T-helper 2 cell (primary cell): Measurements from ENCODE around the gene INHBA.

Experiments
- DNase-seq, 5 experiments: peaks; one replicate each; pipeline versions ENCODE4 v3.0.0 to v3.0.0-alpha.2; 2012 to 2022

INHBA gene

DNA sequence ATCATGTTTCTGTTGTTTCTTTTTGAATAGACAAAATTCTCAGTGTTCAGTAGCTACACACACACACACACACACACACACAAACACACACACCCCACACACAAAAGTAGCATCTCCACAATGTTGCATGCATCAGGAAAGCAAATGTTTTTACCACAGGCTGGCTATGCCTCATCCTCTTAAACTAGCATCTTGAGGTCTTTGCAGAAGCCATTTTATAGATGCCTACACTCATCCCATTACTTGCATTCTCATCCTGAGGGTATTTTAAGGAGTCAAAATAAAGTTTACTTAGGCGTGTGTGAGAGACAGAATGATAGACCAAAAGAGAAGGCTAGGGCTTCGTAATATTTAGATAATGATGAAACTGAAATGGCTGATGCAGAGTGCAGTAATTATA lies 7.9 kb upstream of the INHBA start:
- no peak for DNase-seq

DNA sequence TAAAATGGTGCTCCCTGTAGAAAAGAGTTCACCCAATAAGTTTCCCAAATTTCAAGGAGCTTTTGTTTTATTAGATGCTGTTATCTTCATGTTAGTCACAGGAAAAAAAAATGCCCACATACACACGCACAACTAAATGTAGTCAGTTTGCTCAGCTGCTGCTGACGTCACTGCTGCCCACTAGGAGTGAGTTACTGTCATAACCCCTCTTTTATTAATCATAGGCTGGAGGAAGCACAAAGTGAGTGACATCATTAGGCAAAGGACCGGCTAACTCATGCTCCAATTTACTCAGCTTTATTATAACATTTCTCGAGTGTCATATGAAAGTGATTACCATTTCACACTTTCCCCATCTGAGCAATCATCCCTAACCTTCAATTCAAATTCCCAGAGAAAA lies 6.7 kb upstream of the INHBA start:
- DNase-seq = no peak

DNA sequence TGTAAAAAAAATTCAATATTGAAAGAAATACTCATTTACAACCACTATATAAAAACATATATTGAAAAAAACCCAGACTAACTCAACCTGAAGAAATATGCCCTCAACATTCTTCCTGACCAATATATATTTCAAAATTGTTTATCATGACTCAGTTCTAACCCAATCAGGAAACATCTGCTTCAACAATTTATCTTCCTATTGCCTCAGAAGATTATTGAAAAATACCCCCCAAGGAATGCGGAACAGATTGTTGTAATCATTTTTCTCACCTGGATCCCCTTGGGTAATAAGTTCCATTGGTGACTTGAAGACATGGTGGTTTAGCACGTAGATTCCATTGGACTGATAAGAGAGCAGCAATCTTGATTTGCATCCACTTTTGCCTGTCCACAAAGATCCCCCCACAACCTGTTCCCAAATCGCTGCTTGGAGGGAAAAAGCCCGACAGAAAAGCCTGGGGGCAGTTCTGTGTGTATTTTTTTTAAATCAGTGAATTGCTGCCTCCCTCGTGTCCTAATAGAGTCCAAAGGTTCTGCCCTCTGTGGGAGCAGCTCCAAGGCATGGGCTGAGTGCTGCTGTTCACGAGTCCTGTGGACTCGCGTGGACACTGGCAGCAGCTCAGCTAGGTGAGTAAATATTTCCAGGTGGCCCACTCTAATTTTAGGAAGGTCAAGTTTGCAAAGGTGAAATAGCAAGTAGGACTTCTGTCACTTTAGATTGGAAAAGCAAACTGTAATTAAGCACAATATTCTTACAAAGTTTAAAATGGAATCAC lies 5.9 kb upstream of the INHBA start:
- no peak for DNase-seq

DNA sequence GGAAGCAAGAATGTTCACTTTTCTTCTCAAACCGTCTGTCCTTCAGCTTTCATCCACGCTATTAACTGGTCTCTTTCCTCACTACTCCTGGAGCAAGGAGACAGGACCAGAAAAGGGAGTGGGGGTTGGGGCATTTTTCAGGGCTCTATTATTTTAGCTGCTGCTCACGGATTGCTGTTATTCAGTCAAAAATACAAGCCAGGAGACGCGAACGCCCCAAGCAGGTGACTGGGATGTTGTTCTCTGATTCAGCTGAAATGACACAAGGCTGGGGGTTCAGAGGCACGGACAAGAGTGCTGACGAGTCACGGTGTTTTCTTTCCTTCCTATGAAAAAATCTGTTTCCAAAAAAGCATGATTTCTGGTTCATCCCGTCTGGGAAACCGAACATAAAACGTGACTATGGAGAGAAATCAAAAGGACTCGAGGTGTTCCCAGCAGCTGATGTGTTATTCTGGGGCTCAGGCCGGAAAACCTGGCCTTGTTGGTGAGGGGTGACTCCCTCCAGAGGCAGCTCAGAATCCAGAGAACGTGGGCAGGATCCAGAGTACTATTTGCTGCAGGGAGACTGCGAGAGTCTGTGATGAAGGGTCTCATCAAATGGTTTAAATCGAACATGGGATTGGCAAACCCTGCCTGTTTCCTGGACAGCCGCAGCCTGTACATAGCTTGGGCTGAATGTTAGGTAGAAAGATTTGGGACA lies 3.5 kb upstream of the INHBA start:
- no peak for DNase-seq

DNA sequence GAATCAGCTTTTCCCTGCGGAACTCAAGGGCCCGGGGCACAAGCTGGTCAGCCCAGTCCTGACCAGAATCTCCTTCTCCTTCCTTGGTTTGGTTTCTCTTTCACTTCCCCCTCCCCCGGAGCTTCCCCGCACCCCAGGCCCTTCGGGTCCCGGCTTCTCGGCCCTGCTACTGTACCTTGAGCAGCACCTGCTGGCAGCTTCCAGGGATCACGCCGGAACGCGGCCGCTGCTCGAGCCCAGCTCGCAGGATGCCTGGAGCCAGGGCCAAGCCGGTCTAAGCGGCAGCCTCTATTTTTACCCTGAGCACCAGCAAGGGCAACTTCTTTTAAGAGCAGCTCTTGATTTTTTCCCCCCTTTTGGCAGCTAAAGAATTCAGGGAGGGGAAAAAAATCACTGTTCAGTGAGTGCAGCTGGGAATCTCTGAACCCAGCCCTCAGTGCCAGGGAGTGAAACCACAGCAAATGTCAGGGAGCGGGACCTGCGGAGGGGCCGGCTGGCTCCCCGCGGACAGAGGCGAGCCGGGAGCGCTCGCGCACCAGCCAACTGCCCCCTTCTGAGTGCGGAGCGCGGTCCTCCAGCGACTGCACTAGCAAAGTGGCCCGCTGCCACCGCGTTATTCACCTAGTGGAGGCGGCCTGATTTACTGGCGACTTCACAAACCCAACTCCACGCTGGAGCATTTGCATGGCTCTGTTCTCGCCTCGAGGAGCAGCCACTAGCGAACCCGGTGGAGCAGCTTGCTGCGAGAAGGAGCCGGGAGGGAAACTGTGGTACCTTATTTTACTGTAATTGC lies 2.4 kb upstream of the INHBA start:
- DNase-seq = peak in 4 of 5 experiments; percentile 2 to 59 (median 16)

DNA sequence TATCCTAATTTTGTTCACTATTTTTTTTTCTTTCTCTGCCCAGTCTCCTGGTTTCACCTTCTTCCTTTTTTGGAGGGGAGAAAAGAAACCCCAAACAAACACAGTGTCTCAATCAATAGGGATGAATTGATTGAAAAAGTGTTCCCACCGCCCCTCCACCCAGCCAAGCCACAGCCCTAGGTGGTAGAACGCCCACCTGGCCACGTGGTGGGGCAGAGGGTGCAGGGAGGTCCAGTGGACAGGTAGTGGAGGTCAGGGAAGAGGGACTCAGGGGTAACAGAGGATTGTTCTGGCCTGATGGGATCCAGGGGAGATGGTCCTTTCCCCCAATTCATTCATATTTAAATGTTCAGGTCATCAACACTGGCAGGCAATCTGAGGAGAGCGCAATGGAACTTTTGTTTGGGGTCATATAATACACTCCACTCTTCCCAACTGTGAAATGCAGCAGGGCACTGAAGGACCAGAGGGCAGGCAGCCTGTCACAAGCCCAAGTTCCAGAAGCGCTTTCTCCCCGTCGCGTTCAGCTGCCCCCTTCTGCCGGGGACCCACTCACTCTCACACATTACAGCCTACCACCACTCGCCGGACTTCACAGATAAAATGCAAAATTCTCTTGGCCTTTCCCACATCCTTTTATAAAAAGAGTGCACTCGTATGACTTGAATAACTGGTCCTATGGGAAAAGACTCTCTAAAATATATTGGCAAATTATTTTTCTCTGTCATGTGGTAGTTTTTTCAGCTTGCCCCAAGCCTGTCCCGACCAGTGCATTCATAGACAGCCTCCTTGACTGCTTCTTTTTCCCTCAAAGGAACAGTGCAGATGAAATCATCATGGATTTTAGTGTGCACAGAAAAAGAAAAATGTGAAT lies 1.6 kb downstream of the INHBA start:
- no peak for DNase-seq

DNA sequence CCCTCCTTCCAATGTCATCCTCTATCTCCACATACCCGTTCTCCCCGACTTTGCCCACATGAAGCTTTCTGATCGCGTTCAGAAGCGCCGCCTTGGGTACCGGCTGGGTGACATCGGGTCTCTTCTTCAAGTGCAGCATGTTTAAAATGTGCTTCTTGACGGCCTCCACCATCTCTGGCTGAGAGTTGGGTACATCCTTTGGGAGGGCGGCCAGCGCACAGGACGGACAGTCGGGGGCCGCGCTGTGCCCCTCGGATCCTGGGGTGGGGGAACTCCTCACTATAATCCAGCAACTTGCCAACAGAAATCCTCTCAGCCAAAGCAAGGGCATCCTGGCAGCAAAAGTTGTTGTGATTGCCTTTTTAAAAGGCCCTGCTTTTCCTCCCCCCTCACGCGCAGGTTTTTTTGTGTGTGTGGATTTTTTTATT lies 2.8 kb downstream of the INHBA start:
- no peak for DNase-seq

DNA sequence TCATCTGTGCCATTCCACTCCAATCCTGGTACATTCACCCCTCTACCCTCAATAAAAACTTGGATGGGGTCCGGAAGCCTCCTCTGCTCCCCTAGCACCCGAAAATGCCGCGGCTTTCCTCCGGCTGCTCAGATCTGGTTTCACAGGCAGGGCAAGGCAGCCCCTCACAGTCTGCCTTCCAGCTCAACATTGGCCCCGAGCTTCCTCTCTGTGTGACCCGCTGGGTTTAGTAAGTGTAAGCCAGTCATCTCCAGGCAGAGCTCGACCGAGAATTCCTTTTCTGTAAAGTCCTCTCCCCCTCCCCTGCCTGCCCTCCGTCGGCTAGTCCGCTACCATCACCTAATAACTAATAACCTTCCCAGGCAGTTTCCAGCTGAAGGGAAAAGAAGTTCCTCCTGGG lies 3.4 kb downstream of the INHBA start:
- DNase-seq = no peak

DNA sequence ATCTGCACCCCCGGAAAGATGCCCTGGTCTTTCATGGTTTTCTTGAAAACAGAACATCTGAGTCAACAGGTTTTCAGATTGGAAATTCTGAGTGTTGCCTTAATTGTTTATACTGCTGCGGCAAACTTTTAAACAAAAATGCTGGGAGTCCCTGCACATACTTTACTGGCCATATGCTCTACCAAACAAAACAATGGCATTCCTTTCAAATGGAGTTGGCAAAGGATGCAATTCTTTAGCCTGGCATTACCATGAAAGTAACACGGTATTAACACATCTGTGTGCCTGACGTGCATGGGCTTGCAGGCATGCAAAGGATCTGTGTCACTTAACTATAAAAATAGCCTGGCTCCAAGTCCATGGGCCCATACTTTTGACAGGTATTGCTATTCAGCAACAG lies 4.2 kb downstream of the INHBA start:
- DNase-seq = no peak

DNA sequence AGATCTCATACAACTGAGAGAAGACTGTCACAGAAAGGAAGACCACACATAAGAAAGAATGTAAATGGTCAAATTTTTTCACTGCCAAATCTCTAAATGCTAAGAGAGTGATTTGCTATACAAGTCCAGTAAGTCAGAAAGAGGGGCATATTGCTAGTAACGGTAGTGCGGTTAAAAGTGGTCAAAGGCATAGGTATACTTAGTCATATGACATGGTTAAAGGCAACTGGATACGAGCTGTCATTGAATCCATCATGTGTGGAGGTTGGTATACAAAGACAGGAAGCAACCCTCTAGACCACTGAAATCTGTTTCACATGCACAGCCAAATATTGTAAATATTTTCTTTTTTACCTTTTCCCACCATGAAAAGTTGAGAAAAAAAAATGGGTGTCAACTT lies 4.8 kb downstream of the INHBA start:
- DNase-seq = no peak

DNA sequence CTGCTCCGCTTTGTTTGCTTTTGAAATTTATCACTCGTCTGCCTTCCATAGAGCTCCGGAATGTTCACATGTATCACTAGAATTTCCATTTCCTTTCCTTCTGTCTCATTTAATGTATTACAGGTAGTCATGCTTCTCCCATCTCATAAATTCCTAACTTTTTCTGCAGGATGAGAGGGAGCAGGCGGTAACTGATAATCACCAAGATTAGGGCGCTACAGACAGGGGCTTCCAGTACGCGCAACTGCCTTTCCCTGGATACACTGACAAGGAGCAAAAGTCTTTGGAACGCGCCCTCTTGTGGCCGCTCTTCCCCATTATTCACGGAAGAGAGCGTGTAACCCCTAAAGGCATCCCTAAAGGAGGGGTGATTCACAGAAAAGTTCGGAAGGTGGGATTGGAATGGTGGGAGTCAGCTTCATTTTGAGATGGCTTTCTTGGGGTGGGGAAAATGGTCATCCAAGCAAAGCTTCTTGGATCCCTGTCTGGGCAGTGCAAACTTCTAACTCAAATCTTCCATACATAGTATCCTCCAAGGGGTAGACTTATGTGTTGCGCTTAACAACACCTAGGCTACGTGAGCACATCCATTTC lies 6.5 kb downstream of the INHBA start:
- peak in 1 of 5 experiments; percentile 17 for DNase-seq

DNA sequence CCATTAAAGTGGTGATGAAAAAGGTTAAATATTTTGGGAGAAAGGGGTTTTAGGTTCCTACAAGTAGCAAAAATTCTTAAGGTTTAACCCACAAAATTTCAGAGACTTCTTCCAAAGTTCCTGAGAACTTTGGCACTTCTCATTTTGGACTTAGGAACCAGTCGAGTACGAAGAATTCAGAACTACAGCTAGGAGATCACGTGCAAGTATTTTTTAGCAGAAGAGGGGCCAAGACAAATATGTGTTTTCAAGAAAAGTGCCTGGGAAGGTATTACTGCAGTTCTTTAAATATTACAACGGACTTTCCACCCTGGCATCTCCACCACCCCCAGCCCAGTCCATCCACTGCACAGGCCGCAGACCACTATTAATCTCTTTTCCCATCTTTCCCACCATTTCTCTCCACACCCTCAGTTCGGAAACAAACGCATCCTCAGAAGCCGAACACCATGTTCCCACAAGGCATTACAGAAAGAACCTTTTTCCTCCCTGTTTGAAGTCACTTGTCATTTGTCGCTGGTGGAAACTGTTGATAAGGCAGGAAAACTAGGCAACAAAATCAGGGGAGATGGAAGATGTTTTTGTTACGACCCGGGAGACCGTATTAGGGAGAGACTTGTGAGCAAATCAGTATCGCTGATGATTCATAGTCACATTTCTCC lies 7.1 kb downstream of the INHBA start:
- DNase-seq = no peak

DNA sequence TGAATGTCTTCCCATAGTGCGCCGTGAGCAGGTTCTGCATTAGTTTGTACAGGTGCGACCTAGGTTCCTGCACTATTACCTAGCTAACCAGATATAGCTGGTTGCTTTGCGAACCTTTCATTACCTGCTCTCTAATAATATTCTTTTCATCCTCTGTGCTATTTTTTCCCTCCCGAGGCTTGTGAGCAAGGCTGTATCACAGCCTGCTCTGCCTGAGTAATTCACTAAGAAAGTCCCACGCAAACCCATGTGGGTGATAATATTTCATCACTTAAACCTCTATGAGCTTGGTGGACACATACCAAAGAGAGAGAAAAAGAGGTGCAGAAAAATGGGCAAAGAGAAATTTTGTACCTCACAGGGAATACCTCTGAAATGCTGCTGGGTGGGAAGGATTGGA lies 8.4 kb downstream of the INHBA start:
- no peak for DNase-seq

DNA sequence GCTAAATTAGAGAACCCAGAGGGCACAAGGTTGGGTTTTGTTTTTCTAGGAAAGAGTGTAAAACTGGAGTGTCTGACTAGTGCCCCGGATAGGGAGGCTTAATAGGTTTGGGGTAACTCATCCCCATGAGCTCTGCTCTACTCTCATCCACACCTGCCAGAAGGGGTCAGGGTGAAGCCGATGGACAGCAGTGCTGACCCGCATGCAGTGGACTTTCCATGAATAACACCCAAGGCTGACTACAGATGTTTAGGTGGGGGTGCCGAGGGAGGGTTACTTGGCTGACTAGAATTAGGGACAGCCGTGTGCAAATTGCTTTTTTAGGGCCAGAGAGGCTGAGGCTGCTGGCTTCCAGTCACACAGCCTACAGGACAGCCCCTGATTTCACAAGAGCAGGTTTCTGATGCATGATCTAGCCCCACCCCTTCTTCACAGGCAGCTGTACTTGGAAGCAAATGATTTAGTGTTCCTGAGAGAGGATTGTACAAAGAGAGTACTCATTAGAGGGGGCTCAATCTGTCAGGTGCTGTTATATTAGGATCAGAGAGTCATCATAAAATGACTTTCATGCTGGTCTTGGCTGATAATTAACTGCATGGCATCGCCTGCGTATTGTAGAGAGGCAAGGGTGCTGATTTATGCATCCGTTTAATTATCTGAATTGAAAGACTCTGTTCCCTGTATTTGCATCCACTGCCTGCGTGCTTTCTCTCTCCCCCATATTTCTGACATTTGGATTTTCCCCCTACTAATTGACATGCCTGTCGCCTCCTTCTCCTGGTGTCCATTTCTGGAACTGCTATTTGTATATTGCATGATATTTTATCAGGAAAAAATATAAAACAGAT lies 9.5 kb downstream of the INHBA start:
- no peak for DNase-seq

DNA sequence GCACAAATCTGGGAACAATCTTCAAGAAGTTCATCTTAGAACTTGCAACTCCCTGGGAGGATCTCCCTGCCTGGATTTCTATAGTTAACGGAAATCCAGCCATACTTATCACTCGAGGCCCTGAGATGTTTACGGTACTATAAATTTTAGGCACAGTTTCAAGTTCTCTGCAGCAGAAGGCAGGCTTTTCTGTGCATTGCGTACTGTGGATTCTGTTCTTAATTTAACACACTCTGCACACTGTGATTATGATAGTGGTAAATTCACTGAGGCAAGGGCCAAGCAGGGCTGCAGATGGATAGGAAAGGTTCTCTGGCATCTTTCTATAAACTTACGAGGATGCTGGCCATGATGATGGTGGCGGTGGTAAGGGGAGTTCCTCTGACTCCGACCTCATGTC lies 10.6 kb downstream of the INHBA start:
- DNase-seq = no peak

DNA sequence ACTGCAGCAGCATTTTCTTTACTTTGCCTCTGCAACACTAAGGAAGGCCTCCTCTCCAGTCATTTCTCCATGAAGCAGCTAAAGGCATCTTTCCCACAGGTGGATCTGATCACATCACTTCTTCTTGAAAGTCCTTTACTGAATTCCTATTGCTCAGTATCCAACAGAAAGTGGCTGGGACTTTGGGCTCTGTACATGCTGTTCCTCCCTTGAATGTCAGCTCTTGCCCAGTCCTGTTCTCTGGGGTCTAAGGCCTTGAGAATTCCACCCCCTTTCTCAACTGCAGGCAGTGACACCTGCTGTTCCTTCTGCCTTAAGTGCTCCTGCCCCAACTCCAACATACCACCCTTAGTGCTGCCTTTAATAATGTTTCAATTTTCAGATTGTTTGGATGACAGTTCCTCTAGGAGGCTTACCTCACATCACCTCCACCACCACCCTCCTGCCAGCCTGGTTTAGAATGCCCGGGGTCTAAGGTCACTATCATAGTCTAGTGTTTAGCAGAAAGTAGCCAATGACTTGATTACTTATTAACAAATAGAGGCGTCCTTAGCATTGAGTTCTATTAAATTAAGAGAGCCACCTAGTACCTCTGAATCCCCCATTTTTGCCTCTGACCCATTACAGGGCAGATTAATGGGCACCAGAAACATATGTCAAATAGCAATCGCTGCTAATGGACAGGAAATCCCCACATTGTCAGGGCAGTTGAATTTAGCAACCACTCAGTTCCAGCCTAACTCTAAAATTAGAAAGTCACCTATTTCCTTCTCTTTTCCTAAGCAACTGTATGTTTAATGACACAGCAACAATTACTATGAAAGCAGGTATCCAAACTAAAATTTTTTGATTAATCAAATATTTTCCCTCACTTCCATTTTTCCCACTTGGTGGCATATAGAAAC lies 11.4 kb downstream of the INHBA start:
- DNase-seq = no peak

DNA sequence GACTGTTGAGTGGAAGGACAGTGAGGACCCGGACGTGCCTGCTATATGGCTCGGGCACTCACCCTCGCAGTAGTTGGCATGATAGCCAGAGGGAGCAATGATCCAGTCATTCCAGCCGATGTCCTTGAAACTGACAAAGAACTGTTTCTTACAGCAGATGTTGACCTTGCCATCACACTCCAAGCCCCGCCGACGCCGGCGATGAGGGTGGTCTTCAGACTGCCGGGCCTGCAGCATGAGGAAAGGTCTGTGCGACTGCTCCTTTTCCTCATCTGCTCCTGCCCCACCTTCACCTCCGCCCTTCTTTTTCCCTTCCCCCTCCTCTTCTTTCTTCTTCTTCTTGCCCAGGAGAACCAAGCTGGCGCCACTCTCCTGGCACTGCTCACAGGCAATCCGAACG lies 13.1 kb downstream of the INHBA start:
- no peak for DNase-seq

DNA sequence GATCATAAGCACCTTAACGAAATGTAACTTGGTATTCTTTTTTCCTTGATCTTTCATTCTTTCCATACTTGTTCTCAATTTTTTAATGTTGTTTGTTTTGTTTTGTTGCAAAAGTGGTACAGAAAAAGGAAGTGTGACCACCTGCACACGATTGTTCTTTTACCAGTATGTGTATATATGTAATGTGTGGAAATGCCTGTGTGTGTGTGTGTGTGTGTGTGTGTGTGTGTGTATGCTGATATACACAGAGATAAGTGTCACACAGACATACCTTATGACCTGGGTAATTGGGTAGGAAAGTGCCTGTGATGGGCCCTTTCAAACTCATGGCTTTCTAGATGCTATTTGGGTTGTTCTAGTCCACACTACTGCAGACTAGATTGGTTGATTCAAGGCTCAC lies 14.0 kb downstream of the INHBA start:
- DNase-seq = no peak

DNA sequence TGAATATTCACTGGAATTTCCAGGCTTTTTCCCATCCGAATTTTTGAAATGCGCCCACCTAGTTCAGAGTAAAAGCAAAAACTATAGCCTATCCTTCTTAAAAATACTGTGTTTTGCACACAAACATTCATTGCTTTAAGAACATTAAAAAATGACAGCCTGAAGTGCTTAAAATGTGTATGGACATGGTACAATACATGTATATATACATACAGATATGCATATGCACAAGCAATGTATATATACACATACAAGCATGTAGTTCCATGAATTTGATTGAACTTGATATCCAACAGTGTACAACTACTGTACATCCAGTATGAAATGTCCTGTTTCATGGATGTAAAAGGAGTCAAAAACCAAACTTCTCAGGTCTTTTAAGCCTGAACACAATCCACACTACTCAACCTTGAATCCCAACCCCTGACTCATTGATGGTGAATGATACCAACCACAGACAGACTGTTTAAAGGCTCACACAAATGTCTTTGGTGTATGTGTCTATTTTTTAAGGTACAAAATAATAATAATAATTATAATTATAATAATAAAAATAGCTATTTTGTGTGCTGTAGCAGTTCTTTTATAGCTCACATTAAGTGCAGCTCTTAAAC lies 14.8 kb downstream of the INHBA start:
- no peak for DNase-seq
